HG03354 (cell line): ENCODE results near the gene CCDC160.
"Not testable (repeated sequence)": the region's sequence is repeated elsewhere in the genome, so short reads cannot be mapped to it uniquely, and the experiment has no call there.

Experiments used
- ATAC-seq: cut with Tn5 transposase; IDR thresholded peaks from one replicate; pipeline ENCODE4 v1.9.1; 2021; ENCODE audit warnings: mild to moderate bottlenecking; ENCODE audit not compliant: unreplicated experiment, poor library complexity, severe bottlenecking

The CCDC160 gene

GRCh38 chrX:134236626-134237614, at the start of gene CCDC160:
CCDC160 (plus strand) TSS chrX:134237182; CDS start chrX:134244801, 7,619 bp downstream.
- peak; percentile 85 for ATAC-seq

- no peak for ATAC-seq
These were observed 45.7 kb upstream of the CCDC160 start for GRCh38 chrX:134191281-134191680.

- ATAC-seq: no peak
These were observed 42.1 kb upstream of the CCDC160 start for GRCh38 chrX:134194915-134195314.

GRCh38 chrX:134202561-134202960, 34.4 kb upstream of the CCDC160 start:
- no peak for ATAC-seq

GRCh38 chrX:134206221-134206620, 30.8 kb upstream of the CCDC160 start:
- no peak for ATAC-seq

GRCh38 chrX:134210465-134210864, 26.5 kb upstream of the CCDC160 start:
- no peak for ATAC-seq

GRCh38 chrX:134235236-134235635, 1.7 kb upstream of the CCDC160 start:
- no peak for ATAC-seq

- ATAC-seq: not testable (repeated sequence)
These were observed 1.2 kb downstream of the CCDC160 start for GRCh38 chrX:134238144-134238543.

- no peak for ATAC-seq
These were observed 2.0 kb downstream of the CCDC160 start for GRCh38 chrX:134239016-134239415.

- no peak for ATAC-seq
These were observed 3.2 kb downstream of the CCDC160 start for GRCh38 chrX:134240209-134240608.

GRCh38 chrX:134241960-134242619, 5.1 kb downstream of the CCDC160 start:
- ATAC-seq: no peak

- ATAC-seq: no peak
These were observed 7.1 kb downstream of the CCDC160 start for GRCh38 chrX:134244043-134244442.

GRCh38 chrX:134246282-134246681, 9.3 kb downstream of the CCDC160 start:
- no peak for ATAC-seq

GRCh38 chrX:134247492-134247891, 10.5 kb downstream of the CCDC160 start:
- ATAC-seq: no peak

- no peak for ATAC-seq
These were observed 12.3 kb downstream of the CCDC160 start for GRCh38 chrX:134249241-134249640.

- ATAC-seq: no peak
These were observed 14.3 kb downstream of the CCDC160 start for GRCh38 chrX:134251241-134251640.

GRCh38 chrX:134254511-134254910, 17.5 kb downstream of the CCDC160 start:
- no peak for ATAC-seq

GRCh38 chrX:134255555-134255954, 18.6 kb downstream of the CCDC160 start:
- ATAC-seq: no peak

GRCh38 chrX:134256684-134257083, 19.7 kb downstream of the CCDC160 start:
- ATAC-seq: no peak

- ATAC-seq: no peak
These were observed 21.2 kb downstream of the CCDC160 start for GRCh38 chrX:134258202-134258601.

GRCh38 chrX:134285934-134286333, 49.0 kb downstream of the CCDC160 start:
- not testable (repeated sequence) for ATAC-seq
